GM13977 (cell line): ENCODE measurements around the gene MYO18A.
A peak's percentile ranks its signal among the peaks of the same experiment; 100 is the strongest.
"Not testable (repeated sequence)": the region's sequence is repeated elsewhere in the genome, so short reads cannot be mapped to it uniquely, and the experiment has no call there.

Experiments
- DNase-seq: peaks from one replicate; pipeline ENCODE4 v3.0.0; 2012; ENCODE audit warnings: low spot score
- CTCF ChIP-seq: IDR thresholded peaks from 2 replicates; pipeline ENCODE4 v1.5.1; 2012; ENCODE audit warnings: mild to moderate bottlenecking, control low read depth; ENCODE audit not compliant: insufficient read depth; ENCODE audit errors: extremely low read depth, missing control alignments
- in situ Hi-C: fragments of 300-500 bp; cut with MboI; formaldehyde crosslinking; loops from one replicate; pipeline ENCODE4 v1.12.0; 2022; ENCODE audit warnings: low sequenced_read_pairs, low pct_unique_long_range_greater_than_20kb, mixed read lengths, inconsistent platforms; ENCODE audit not compliant: unreplicated experiment

Gene MYO18A

GRCh38 chr17:29150161-29150560 is 30.0 kb downstream of the MYO18A start:
- DNase-seq, result no peak
- in situ Hi-C loops, result no loop called here
- TF ChIP-seq CTCF, result no peak

GRCh38 chr17:29149431-29150064 is 30.6 kb downstream of the MYO18A start:
- no peak for TF ChIP-seq CTCF
- in situ Hi-C loops, result no loop called here
- DNase-seq, result peak; percentile 70

GRCh38 chr17:29148790-29149430 is 31.3 kb downstream of the MYO18A start:
- peak; percentile 94 for TF ChIP-seq CTCF
- DNase-seq, result peak; percentile 95
- in situ Hi-C loops, result no loop called here

- DNase-seq, result no peak
- TF ChIP-seq CTCF, result no peak
- in situ Hi-C loops, result no loop called here
These were observed 31.9 kb downstream of the MYO18A start for GRCh38 chr17:29148257-29148789.

GRCh38 chr17:29147682-29148081 is 32.5 kb downstream of the MYO18A start:
- no peak for DNase-seq
- in situ Hi-C loops, result no loop called here
- no peak for TF ChIP-seq CTCF

- DNase-seq, in situ Hi-C loops: not testable (repeated sequence)
These were observed 33.0 kb downstream of the MYO18A start for GRCh38 chr17:29147228-29147627.

- TF ChIP-seq CTCF, result no peak
- DNase-seq, result no peak
- in situ Hi-C loops, result no loop called here
These were observed 33.7 kb downstream of the MYO18A start for GRCh38 chr17:29146369-29146972.
